ENCODE data around the gene PDZRN3.

Gene PDZRN3

GRCh38 chr3:73511571-73512525 lies 112.9 kb downstream of the PDZRN3 start:
- DNase-seq: peak; percentile 41

DNA sequence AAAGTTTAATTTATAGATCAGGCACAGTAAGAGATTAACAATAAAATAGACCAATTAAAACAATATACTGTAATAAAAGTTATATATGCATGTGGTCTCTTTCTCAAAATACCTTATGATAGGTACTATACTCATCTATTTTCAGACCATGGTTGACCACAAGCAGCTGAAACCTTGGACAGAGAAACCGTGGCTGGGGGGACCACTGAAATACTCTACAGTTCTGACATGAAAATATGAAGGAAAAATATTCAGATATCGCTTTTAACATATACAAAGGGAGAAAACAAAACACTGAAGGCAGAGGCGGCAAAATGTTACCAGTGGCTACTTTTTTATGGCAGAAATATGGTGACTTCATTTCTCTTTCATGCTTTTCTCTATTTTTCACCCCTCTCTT lies 114.0 kb downstream of the PDZRN3 start:
- no peak for DNase-seq

- no peak for DNase-seq
Observed at GRCh38 chr3:73510334-73510733, 114.4 kb downstream of the PDZRN3 start.

DNA sequence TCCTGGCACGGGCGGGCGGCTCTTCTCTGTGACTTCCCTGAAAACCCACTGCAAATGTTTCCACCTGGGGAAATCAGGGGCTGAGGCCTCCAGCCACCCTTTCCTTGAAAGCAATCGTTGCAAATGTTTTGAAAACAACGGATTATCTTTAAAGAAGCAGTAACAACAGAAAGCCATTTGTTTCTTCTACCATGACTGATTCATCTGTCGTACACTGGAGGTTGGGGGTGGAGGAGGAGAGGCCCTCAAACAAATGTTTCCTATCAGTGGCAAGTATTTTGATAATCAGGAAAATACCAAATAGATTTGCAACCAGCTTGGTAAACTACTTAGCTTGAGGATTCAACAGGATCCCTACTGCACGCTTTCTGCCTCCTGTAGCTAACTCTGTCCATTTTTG lies 114.9 kb downstream of the PDZRN3 start:
- peak; percentile 33 for DNase-seq

GRCh38 chr3:73509066-73509465 lies 115.7 kb downstream of the PDZRN3 start:
- no peak for DNase-seq

DNA sequence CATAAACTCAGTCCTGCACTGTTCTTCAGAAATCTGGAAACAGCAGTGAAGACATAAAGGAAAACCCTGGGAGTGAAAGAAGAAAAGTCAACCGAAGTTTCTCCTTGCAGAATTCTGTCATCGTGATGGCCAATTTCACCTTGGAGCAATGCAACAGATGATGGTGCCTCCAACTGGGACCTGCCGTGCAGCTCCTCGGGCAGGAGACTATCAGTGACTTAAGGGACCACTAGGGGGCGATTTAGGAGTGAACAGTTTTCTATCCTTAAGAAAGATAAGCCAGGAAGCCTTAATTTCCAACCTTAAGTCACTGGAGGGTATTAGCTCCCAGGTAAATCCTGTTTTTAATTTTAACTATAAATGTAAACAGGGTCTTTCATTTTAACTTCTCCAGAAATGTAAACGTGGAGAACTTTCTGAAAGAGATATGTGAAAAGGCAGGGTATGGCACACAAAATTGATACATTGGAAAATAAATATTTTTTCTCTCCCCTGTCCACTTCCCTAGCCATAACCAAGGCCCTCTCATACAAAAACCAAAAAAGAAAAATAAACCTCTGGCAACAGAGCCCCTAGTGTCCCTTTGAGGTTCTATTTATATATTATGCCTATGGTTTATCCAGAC lies 116.3 kb downstream of the PDZRN3 start:
- peak; percentile 51 for DNase-seq

DNA sequence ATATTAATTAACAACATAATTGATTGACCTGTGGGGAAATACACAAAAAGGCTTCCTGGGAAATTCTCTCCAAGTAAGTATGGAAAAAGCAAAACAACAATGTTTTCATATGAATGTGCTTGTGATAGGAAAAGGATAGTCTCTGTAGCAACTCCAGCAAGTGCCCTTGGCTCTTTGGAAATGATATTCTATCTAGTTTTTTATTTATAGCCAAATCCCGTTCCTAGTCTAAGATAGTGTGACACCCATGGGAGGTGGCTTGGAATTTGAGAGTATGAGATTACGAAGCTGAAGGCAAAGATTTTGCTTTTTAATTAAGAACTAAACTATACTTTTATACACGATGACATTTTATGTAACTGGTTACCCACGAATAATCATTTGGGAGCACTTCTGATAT lies 119.9 kb downstream of the PDZRN3 start:
- no peak for DNase-seq

- peak; percentile 70 for DNase-seq
Observed at GRCh38 chr3:73504239-73504638, 120.5 kb downstream of the PDZRN3 start.

DNA sequence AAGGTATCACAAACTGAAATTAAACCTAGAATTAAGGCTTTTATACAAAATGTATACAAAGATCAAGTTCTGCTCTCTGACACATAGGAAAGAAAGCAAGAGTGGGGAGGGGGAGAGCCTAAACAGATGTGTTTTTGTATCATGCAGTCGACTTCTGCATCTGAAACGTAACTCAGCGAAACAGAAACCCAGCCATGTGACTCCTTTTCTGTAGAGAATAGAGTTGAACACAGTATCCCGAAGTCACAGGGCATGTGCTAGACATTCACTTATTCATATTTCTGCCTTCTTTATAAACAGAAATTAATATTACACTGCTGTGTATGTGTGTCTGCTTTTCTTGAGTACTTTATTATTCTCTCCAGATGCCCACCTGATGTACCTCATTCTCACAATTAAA lies 121.0 kb downstream of the PDZRN3 start:
- DNase-seq: no peak

DNA sequence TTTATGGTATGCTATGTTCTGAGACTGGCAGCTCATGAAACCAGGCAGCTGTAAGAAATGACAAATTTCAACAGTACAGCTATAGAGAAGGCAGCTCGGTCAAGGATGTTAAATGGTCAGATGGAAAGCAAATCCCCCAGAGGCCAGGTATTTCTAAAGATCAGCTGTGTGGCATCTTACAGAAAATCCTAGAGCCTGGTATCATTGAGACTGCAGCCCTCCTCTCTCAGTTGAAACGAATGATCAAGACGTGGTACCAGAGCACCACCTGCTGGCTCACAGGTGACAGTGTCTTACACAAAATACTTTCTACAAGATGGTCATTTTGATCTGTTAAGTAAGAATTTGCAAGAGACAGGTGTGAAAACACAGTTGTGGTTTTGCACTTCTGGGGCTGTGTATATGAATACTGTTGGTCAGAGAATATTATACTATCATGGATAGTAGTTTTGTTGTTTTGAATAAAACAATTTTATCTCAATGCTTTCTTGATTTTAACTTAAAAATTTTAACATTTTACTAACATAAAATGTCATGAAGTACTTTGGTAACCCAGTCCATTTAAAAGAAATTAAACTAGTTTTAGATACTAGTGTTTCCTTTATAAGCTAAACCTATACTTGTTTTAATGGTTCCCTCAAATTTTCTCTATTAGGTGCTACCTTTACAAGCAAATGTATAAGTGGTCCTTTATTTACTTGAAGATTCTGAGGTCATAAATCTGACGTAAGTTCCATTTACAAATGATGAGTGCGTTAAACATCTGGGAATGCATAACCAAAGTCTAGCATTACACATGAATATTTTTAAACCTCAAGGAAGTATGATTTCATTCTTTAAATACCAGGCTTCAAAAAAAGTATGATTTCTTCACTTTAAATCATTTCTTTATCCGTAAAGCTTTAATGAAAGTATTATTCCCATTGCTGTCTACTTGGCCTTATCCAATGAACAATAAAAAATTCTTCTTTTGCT lies 121.8 kb downstream of the PDZRN3 start:
- no peak for DNase-seq

DNA sequence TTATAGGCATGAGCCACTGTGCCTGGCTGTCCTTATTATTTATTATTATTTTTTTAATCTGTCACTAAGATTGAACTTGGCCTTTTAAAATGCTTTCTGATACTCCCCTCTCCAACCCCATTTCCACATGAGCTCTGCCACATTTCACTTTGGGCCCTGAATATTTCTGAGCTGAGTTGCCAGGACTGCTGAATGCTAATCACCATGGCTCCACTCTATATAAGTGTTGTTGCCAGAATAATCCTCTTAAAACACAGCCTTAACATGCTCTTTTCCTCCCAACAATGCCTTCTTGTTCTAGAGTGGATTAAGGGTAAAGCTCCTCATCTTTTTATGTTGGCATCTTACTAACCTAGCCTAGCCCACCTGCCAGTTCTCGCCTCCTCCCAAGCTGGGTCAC lies 124.4 kb downstream of the PDZRN3 start:
- DNase-seq: no peak

DNA sequence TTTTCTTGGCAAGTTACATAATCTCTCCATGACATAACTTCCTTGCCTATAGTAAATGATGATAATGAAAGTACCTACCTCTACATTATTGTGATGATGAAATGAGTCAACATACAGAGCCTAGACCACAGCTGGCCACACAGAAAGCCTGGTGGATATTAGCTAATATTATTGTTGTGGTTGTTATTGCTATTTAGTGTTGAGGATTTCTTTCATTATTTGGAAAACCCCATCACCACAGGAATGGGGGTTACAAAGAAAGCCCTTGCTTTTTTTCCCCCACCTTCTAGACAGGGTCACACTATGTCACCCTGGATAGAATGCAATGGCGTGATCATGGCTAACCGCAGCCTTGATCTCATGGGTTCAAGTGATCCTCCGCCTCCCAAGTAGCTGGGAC lies 125.0 kb downstream of the PDZRN3 start:
- DNase-seq: no peak

DNA sequence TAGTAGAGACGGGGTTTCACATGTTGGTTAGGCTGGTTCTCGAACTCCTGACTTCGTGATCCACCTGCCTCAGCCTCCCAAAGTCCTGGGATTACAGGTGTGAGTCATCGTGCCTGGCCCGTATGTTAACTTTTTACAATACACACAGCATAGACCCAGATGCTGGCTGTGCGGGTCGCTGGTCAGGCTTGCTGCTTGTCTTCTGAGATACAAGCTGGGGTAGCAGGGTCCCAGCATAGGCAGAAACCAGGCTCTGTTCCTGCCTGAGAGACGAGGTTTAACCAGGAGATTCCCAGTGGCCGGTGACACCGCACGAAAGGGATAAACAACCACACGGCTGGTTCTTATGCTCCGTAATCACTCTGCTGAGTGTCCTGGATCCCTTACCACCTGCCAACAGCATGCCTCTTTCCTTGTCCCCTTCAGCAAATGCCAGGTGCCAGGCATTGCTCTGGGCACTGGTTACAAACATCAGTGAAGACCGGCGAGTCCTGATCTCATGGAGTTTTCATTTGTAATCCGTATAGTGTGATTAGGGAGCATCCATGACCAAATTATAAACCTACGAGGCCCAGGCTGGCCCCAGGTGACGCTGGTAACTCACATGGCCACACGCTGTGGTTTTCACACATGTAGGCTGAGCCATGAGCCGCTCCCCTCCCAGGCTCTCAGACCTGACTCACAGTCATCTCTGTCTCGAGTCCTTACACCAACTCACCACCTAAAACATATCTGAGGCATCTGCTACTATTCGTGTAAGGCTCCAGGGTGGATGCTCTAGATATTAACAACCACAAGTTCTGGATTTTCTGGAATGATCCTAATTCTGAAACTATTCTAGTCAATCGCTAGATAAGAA lies 125.7 kb downstream of the PDZRN3 start:
- DNase-seq: no peak

DNA sequence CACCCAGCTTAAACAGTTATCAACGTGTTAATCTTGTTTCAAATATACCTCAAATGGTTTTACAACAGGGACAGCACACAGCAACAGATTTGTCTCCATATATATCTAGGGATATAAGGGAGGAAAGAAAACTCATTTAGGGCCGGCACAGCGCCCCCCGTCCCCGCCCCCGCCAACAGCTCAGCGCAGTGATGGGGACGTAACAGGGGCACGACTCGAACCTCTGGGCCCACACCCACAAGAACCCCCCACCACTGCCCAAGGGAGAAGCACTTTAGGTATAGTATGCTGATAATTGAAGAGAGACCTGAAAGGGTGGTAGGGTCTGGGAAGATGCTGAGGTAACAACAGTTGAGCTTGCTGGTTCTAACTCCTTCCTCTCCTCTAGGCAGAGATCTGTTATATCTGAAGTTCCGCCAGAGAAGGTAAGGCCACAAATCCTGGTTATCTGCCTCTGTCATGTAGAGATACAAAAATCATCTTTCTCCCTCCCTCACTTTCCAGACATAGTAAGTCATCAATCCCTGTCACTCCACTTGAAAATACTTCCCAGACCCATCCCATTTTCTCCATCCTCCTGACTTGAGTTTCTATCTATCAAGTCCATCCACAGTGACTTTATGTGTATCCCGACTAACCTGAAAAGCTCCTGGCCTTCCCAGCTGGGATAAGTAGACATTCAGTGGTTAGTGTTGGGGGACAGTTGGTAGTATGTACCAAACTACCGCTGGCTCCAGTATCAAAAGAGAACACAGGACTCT lies 126.9 kb downstream of the PDZRN3 start:
- DNase-seq: no peak

DNA sequence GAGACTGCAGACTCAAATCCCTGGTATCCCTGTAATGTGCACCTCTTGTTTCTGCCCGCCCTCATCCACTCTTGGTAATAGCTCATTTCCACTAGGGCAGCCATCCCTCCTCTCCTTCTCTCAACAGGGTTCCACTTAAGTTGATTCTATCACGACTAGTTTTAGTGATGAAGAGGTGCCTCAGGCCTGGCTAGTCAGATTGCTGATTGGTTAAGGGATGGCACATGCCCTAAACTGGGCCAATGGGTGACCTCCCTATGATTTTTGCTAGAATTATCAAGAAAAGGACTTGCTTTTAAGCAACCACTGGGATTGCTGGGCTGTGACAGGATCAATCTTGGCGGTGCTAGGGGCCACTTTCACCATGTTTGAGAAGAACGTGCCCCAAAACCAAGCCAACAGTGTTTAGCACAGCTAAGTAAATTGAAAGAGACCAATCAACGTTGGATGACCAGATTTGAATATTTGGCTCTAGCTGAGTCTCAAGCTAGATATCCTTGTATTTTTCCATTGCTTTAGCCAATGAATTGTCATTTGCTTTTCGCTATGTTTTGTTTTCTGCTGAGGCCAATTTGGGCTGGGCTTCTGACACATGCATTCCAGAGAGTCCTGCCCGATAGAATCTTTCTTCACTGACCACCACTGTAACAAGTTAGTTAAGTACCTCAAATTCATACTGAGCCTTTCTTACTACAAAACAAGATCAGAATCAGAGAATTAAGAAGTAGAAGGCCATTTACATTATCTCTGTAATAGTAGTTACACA lies 131.0 kb downstream of the PDZRN3 start:
- no peak for DNase-seq

DNA sequence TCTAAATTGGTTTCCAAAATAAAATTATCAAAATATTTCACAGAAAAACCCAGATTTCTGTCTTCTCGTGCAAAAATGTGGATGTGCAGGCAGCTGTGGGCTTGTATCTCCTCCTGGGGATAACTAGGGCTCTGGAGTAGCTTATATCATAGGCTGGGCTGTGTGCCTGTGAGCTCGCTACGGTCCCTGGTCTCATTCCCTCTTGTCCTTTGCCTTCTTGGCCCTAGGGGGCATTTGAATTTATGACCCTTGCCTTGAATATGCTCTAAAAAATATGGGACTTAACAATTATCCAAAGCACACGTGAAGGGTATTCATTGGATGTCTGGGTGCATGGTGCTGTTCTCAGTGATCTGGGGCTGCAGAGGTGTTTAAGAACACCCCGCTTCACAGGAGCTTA lies 132.6 kb downstream of the PDZRN3 start:
- no peak for DNase-seq

DNA sequence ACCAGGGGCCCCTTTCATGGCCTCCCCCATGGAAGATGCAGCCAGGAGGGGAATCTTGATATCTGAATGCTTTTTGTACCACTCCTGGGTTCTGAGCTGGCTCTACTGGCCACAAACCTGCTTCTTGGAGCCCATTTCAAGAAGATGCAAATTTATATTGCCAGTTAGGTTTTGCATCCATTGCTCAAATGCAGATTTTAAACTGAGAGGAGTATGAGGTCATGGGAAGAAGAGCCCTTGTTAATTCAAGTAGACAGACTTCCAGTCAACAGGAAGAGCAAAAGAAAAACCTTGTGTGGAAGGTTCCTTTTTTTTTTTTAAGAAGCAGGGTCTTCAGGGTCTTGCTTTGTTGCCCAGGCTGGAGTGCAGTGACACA lies 133.5 kb downstream of the PDZRN3 start:
- DNase-seq: no peak

DNA sequence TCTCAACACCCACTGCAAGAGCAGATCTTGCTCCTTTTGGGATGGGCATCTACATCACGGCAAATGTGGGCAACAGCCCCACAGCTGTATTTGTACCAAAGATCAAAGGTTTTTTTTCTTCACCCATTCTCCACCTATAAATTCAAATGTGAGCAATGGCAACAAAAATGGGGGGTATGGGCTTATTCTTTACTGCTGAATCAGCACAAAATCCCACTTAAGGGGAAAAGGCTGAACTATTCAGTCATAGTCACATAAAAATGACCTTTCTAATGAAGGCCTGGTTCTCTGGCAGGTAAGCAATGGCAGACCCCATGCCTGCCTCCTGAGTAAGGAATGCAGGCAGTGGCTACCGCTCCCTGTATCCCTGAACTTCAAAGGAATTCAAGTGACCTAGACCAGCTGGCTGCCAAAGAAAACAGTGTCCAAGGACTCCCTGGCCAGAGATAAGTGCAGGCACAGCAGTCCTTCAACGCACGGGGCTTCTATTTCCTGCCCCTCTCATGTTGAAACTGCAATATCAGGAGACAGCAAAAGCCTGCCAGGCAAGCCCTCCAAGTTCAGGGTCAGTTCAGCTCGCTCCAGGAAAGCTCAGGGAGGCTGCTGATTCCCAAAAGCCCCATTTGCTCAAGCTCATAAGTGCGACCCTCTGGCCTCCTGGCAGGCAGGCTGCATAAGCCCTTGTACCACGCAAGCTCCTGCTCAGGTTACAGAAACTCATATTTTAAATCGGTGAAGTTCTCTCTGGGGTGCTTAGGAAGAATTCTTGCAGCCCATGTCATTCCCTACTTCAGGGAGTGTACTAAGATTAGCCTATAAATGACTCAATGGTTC lies 134.1 kb downstream of the PDZRN3 start:
- no peak for DNase-seq

DNA sequence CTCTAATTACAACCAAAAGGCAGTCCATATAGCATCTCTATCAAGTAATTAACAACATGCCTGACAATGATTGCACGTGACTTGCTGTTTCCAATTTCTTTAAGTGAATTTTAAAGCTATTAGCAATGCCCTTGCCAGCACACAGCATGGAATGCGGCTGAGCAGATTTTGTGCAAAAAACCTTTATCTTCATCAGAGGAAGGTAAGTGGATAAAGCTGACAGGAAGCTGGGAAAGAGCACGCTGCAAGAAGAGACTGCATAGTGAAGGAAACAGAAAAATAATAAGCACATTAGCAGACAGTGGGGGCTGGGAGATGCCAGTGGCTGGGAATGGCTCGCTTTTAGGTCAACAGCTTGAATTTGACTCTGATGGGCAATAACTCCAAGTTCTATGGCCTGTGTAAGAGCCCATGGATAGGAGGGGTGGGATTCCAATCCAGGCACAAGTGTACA lies 138.8 kb downstream of the PDZRN3 start:
- no peak for DNase-seq
